HepG2 (cell line): ENCODE results near the gene GAREM1. TPM values are rescaled to one million over a fixed set of nuclear protein-coding genes. Genes with fewer than 3 reads are reported as not detected.

Experiments
- CBX5 ChIP-seq: sonication (generic); formaldehyde crosslinking; IDR thresholded peaks from 2 replicates; pipeline ENCODE4 v1.4.0; 2020; ENCODE audit warnings: missing genetic modification reagents, borderline replicate concordance
- MLLT10 ChIP-seq: sonication (generic); formaldehyde crosslinking; IDR thresholded peaks from 2 replicates; pipeline ENCODE4 v1.4.0; 2020; ENCODE audit warnings: missing genetic modification reagents
- MTF1 ChIP-seq: sonication (generic); formaldehyde crosslinking; IDR thresholded peaks from 2 replicates; pipeline ENCODE4 v1.5.0; 2020; ENCODE audit warnings: missing genetic modification reagents
- NFATC3 ChIP-seq: sonication (generic); formaldehyde crosslinking; IDR thresholded peaks from 2 replicates; pipeline ENCODE4 v1.5.1; 2020; ENCODE audit warnings: mild to moderate bottlenecking, missing genetic modification reagents
- NFRKB ChIP-seq: fragments of 450-650 bp; IDR thresholded peaks from 2 replicates; pipeline ENCODE4 v1.6.1; 2017
- TARDBP ChIP-seq: sonication (generic); formaldehyde crosslinking; IDR thresholded peaks from 2 replicates; pipeline ENCODE4 v1.8.0; 2022; ENCODE audit warnings: mild to moderate bottlenecking, missing genetic modification reagents
- ZFX ChIP-seq: sonication (generic); formaldehyde crosslinking; IDR thresholded peaks from 2 replicates; pipeline ENCODE4 v1.4.0; 2020; ENCODE audit warnings: mild to moderate bottlenecking, low read depth, missing genetic modification reagents, moderate library complexity
- ZNF891 ChIP-seq: sonication (generic); formaldehyde crosslinking; IDR thresholded peaks from 2 replicates; pipeline ENCODE4 v1.5.0; 2020; ENCODE audit warnings: mild to moderate bottlenecking, missing genetic modification reagents
- polyA plus RNA-seq, 8 experiments: library from polyadenylated mRNA; depleted of rRNA in 3 of 8; stranded (reverse) in 7 of 8; unstranded in 1 of 8; fragments of >200 nt; fragmentation: Illumina TruSeq in 4 of 8; extraction: Trizol in 4 of 8; gene quantifications; 2 replicates each; pipeline versions ENCODE4 v1.2.1 to v1.2.3, GENCODE V29; 2011 to 2016; ENCODE audit warnings: low read depth in 4 of 8, missing spikeins in 1 of 8, mixed read lengths in 1 of 8; ENCODE audit not compliant: insufficient read depth in 1 of 8
- total RNA-seq, 5 experiments: library from RNA; depleted of rRNA; stranded (reverse); fragments of >200 nt; fragmentation: Illumina TruSeq; extraction: Trizol; gene quantifications; 2 replicates each; pipeline ENCODE4 v1.2.3, GENCODE V29; 2016; ENCODE audit warnings: low read depth in 1 of 5
- TF ChIP-seq, protein P1 (sequence below): sonication (generic); formaldehyde crosslinking; IDR thresholded peaks from 2 replicates; pipeline ENCODE4 v1.4.0; 2020; ENCODE audit warnings: missing genetic modification reagents
- TF ChIP-seq, protein P2 (sequence below): sonication (generic); formaldehyde crosslinking; IDR thresholded peaks from 2 replicates; pipeline ENCODE4 v1.5.0; 2020; ENCODE audit warnings: mild to moderate bottlenecking, missing genetic modification reagents, borderline replicate concordance
- TF ChIP-seq, protein P3 (sequence below): sonication (generic); formaldehyde crosslinking; IDR thresholded peaks from 2 replicates; pipeline ENCODE4 v1.4.0; 2020; ENCODE audit warnings: missing genetic modification reagents
- TF ChIP-seq, protein P4 (sequence below): sonication (generic); formaldehyde crosslinking; IDR thresholded peaks from 2 replicates; pipeline ENCODE4 v1.4.0; 2020; ENCODE audit warnings: mild to moderate bottlenecking, missing genetic modification reagents
- TF ChIP-seq, protein P5 (sequence below): sonication (generic); formaldehyde crosslinking; IDR thresholded peaks from 2 replicates; pipeline ENCODE4 v1.5.0; 2020; ENCODE audit warnings: mild to moderate bottlenecking, missing genetic modification reagents
- TF ChIP-seq, protein P6 (sequence below): sonication (generic); formaldehyde crosslinking; IDR thresholded peaks from 2 replicates; pipeline ENCODE4 v1.5.0; 2020; ENCODE audit warnings: missing genetic modification reagents
- TF ChIP-seq, protein P7 (sequence below): sonication (generic); formaldehyde crosslinking; IDR thresholded peaks from 2 replicates; pipeline ENCODE4 v1.8.1; 2023; ENCODE audit warnings: mild to moderate bottlenecking, missing genetic modification reagents

GAREM1 gene
- total and polyA plus RNA-seq, 2 of the 13 experiments (the other 11 are each of a cell fraction or from before 2014, with no cell fraction given), result 2.5 to 2.9 TPM

DNA sequence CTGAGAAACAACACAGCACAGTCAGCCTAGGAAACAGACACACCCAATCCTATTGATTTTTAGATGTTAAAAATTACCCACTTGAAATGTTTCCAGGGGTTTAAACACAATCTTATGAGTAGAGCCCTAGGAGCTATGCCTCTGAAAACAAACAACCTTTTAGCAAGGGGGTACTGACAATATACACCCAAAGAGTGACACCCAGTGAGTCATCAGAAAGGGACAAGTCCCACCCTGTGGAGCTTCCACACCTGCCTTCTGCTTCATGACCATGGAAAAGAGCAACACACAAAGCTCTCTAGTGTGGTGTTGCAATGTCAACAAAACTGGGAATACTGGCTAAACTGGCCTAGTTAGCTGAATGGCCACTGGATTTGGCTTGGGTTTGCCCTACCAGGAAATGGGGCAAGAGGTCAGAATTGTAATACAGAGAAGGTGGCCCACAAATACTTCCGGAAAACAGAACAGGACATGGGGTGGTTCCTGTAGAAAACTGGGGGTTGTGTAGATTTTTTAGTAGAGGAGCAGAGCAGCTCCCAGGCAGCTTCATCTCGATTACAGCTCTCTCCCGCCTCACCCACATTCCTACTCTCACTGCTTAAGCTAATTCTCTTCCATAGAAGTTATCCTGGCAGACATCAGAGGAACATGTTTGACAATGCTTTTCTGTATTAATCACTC lies 98.2 kb downstream of the GAREM1 start (continued):
- TF ChIP-seq, protein P1, sequence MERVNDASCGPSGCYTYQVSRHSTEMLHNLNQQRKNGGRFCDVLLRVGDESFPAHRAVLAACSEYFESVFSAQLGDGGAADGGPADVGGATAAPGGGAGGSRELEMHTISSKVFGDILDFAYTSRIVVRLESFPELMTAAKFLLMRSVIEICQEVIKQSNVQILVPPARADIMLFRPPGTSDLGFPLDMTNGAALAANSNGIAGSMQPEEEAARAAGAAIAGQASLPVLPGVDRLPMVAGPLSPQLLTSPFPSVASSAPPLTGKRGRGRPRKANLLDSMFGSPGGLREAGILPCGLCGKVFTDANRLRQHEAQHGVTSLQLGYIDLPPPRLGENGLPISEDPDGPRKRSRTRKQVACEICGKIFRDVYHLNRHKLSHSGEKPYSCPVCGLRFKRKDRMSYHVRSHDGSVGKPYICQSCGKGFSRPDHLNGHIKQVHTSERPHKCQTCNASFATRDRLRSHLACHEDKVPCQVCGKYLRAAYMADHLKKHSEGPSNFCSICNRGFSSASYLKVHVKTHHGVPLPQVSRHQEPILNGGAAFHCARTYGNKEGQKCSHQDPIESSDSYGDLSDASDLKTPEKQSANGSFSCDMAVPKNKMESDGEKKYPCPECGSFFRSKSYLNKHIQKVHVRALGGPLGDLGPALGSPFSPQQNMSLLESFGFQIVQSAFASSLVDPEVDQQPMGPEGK (CRISPR knock-in tag), result peak; percentile 68
- TF ChIP-seq NFRKB (no peak), CBX5 (CRISPR knock-in tag) (peak; percentile 85; the same call in 1 of the 2 replicates), ZNF891 (CRISPR knock-in tag) (no peak), NFATC3 (CRISPR knock-in tag) (no peak), MTF1 (CRISPR knock-in tag) (no peak), TARDBP (CRISPR knock-in tag) (0 out of 2 replicates have a peak, but pooled peaks have one; percentile 60), MLLT10 (CRISPR knock-in tag) (no peak), ZFX (CRISPR knock-in tag) (peak; percentile 51; the same call in 1 of the 2 replicates)
- TF ChIP-seq, protein P2, sequence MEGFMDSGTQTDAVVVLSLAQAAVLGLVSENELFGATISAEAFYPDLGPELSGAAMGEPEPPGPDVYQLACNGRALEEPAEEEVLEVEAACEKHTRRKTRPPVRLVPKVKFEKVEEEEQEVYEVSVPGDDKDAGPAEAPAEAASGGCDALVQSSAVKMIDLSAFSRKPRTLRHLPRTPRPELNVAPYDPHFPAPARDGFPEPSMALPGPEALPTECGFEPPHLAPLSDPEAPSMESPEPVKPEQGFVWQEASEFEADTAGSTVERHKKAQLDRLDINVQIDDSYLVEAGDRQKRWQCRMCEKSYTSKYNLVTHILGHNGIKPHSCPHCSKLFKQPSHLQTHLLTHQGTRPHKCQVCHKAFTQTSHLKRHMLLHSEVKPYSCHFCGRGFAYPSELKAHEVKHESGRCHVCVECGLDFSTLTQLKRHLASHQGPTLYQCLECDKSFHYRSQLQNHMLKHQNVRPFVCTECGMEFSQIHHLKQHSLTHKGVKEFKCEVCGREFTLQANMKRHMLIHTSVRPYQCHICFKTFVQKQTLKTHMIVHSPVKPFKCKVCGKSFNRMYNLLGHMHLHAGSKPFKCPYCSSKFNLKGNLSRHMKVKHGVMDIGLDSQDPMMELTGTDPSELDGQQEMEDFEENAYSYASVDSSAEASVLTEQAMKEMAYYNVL (CRISPR knock-in tag), result peak; percentile 90
- TF ChIP-seq, protein P3, sequence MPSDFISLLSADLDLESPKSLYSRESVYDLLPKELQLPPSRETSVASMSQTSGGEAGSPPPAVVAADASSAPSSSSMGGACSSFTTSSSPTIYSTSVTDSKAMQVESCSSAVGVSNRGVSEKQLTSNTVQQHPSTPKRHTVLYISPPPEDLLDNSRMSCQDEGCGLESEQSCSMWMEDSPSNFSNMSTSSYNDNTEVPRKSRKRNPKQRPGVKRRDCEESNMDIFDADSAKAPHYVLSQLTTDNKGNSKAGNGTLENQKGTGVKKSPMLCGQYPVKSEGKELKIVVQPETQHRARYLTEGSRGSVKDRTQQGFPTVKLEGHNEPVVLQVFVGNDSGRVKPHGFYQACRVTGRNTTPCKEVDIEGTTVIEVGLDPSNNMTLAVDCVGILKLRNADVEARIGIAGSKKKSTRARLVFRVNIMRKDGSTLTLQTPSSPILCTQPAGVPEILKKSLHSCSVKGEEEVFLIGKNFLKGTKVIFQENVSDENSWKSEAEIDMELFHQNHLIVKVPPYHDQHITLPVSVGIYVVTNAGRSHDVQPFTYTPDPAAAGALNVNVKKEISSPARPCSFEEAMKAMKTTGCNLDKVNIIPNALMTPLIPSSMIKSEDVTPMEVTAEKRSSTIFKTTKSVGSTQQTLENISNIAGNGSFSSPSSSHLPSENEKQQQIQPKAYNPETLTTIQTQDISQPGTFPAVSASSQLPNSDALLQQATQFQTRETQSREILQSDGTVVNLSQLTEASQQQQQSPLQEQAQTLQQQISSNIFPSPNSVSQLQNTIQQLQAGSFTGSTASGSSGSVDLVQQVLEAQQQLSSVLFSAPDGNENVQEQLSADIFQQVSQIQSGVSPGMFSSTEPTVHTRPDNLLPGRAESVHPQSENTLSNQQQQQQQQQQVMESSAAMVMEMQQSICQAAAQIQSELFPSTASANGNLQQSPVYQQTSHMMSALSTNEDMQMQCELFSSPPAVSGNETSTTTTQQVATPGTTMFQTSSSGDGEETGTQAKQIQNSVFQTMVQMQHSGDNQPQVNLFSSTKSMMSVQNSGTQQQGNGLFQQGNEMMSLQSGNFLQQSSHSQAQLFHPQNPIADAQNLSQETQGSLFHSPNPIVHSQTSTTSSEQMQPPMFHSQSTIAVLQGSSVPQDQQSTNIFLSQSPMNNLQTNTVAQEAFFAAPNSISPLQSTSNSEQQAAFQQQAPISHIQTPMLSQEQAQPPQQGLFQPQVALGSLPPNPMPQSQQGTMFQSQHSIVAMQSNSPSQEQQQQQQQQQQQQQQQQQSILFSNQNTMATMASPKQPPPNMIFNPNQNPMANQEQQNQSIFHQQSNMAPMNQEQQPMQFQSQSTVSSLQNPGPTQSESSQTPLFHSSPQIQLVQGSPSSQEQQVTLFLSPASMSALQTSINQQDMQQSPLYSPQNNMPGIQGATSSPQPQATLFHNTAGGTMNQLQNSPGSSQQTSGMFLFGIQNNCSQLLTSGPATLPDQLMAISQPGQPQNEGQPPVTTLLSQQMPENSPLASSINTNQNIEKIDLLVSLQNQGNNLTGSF (CRISPR knock-in tag), result no peak
- TF ChIP-seq, protein P4, sequence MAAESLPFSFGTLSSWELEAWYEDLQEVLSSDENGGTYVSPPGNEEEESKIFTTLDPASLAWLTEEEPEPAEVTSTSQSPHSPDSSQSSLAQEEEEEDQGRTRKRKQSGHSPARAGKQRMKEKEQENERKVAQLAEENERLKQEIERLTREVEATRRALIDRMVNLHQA (CRISPR knock-in tag), result no peak
- TF ChIP-seq, protein P5, sequence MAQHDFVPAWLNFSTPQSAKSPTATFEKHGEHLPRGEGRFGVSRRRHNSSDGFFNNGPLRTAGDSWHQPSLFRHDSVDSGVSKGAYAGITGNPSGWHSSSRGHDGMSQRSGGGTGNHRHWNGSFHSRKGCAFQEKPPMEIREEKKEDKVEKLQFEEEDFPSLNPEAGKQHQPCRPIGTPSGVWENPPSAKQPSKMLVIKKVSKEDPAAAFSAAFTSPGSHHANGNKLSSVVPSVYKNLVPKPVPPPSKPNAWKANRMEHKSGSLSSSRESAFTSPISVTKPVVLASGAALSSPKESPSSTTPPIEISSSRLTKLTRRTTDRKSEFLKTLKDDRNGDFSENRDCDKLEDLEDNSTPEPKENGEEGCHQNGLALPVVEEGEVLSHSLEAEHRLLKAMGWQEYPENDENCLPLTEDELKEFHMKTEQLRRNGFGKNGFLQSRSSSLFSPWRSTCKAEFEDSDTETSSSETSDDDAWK (CRISPR knock-in tag), result no peak
- TF ChIP-seq, protein P6, sequence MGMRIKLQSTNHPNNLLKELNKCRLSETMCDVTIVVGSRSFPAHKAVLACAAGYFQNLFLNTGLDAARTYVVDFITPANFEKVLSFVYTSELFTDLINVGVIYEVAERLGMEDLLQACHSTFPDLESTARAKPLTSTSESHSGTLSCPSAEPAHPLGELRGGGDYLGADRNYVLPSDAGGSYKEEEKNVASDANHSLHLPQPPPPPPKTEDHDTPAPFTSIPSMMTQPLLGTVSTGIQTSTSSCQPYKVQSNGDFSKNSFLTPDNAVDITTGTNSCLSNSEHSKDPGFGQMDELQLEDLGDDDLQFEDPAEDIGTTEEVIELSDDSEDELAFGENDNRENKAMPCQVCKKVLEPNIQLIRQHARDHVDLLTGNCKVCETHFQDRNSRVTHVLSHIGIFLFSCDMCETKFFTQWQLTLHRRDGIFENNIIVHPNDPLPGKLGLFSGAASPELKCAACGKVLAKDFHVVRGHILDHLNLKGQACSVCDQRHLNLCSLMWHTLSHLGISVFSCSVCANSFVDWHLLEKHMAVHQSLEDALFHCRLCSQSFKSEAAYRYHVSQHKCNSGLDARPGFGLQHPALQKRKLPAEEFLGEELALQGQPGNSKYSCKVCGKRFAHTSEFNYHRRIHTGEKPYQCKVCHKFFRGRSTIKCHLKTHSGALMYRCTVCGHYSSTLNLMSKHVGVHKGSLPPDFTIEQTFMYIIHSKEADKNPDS (CRISPR knock-in tag), result no peak
- TF ChIP-seq, protein P7, sequence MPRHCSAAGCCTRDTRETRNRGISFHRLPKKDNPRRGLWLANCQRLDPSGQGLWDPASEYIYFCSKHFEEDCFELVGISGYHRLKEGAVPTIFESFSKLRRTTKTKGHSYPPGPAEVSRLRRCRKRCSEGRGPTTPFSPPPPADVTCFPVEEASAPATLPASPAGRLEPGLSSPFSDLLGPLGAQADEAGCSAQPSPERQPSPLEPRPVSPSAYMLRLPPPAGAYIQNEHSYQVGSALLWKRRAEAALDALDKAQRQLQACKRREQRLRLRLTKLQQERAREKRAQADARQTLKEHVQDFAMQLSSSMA (CRISPR knock-in tag), result no peak
